Measurements from ENCODE around the gene TULP3.
A peak's percentile ranks its signal among the peaks of the same experiment; 100 is the strongest.

The TULP3 gene

GRCh38 chr12:2930865-2931264 lies 40.2 kb downstream of the TULP3 start:
- no peak for DNase-seq (ENCODE audit: low read depth in 2 of 2)

- DNase-seq (ENCODE audit: low read depth in 2 of 2): no peak
These were observed 42.9 kb downstream of the TULP3 start for GRCh38 chr12:2933586-2933985.

GRCh38 chr12:2934371-2934770 lies 43.7 kb downstream of the TULP3 start:
- no peak for DNase-seq (ENCODE audit: low read depth in 2 of 2)

GRCh38 chr12:2936301-2936700 lies 45.6 kb downstream of the TULP3 start:
- DNase-seq (ENCODE audit: low read depth in 2 of 2): no peak

- DNase-seq (ENCODE audit: low read depth in 2 of 2): no peak
These were observed 46.8 kb downstream of the TULP3 start for GRCh38 chr12:2937500-2937899.

GRCh38 chr12:2939191-2939590 lies 48.5 kb downstream of the TULP3 start:
- DNase-seq (ENCODE audit: low read depth in 2 of 2): no peak

GRCh38 chr12:2940564-2940963 lies 49.9 kb downstream of the TULP3 start:
- no peak for DNase-seq (ENCODE audit: low read depth in 2 of 2)

- no peak for DNase-seq (ENCODE audit: low read depth in 2 of 2)
These were observed 50.8 kb downstream of the TULP3 start for GRCh38 chr12:2941524-2941923.

GRCh38 chr12:2944401-2945047 lies 53.8 kb downstream of the TULP3 start:
- peak; percentile 27 to 57 for DNase-seq (ENCODE audit: low read depth in 2 of 2)

GRCh38 chr12:2949411-2949810 lies 58.7 kb downstream of the TULP3 start:
- DNase-seq (ENCODE audit: low read depth in 2 of 2): no peak

- DNase-seq (ENCODE audit: low read depth in 2 of 2): no peak
These were observed 65.2 kb downstream of the TULP3 start for GRCh38 chr12:2955888-2956287.

GRCh38 chr12:2957816-2958431 lies 67.2 kb downstream of the TULP3 start:
- no peak for DNase-seq (ENCODE audit: low read depth in 2 of 2)

- no peak for DNase-seq (ENCODE audit: low read depth in 2 of 2)
These were observed 67.9 kb downstream of the TULP3 start for GRCh38 chr12:2958432-2959191.

- peak in 1 of 2 donors; percentile 24 for DNase-seq (ENCODE audit: low read depth in 2 of 2)
These were observed 68.5 kb downstream of the TULP3 start, which contains the start of gene TEAD4 for GRCh38 chr12:2959192-2959504. TEAD4 (plus strand) TSS chr12:2959397.

GRCh38 chr12:2959505-2960389 lies 69.1 kb downstream of the TULP3 start:
- peak in 1 of 2 donors; percentile 10 for DNase-seq (ENCODE audit: low read depth in 2 of 2)

- peak in 1 of 2 donors; percentile 2 for DNase-seq (ENCODE audit: low read depth in 2 of 2)
These were observed 69.8 kb downstream of the TULP3 start for GRCh38 chr12:2960390-2960956.

GRCh38 chr12:2960996-2961616 lies 70.4 kb downstream of the TULP3 start:
- DNase-seq (ENCODE audit: low read depth in 2 of 2): no peak

- DNase-seq (ENCODE audit: low read depth in 2 of 2): no peak
These were observed 71.0 kb downstream of the TULP3 start for GRCh38 chr12:2961705-2962104.

- no peak for DNase-seq (ENCODE audit: low read depth in 2 of 2)
These were observed 72.6 kb downstream of the TULP3 start for GRCh38 chr12:2963154-2963759.

GRCh38 chr12:2963760-2964292 lies 73.1 kb downstream of the TULP3 start:
- DNase-seq (ENCODE audit: low read depth in 2 of 2): no peak

- no peak for DNase-seq (ENCODE audit: low read depth in 2 of 2)
These were observed 77.0 kb downstream of the TULP3 start for GRCh38 chr12:2967651-2968050.
